Measurements from ENCODE around the gene CTU2. TPM values are rescaled to one million over a fixed set of nuclear protein-coding genes. Genes with fewer than 3 reads are reported as not detected.

CTU2 gene
- total and polyA plus RNA-seq, 9 of the 15 experiments (the other 6 are each of a cell fraction or from before 2014, with no cell fraction given), result 1.3 to 105 (median 23.2) TPM

GRCh38 chr16:88706229-88706964 is at the start of gene CTU2, which contains the start of gene RNF166 (continued):
- TF ChIP-seq NFXL1 (CRISPR knock-in tag; IDR thresholded peaks at IDR 0.05) (no peak), PTBP1 (IDR thresholded peaks at IDR 0.05; ENCODE audit: low read depth, low read length) (no peak), SMAD1 (IDR thresholded peaks at IDR 0.05; ENCODE audit: low read depth, low read length, partially characterized antibody) (peak; percentile 30), NR0B1 (IDR thresholded peaks at IDR 0.05; ENCODE audit: partially characterized antibody) (no peak), USF2 (CRISPR knock-in tag; IDR thresholded peaks at IDR 0.05) (no peak), HDAC1 (IDR thresholded peaks at IDR 0.05) (peak; percentile 92 to 99), ZBTB34 (CRISPR knock-in tag; IDR thresholded peaks at IDR 0.05) (no peak), ZFP30 (CRISPR knock-in tag; IDR thresholded peaks at IDR 0.05; ENCODE audit: borderline replicate concordance) (no peak), TAL1 (IDR thresholded peaks at IDR 0.05) (no peak), CHD1 (IDR thresholded peaks at IDR 0.05; ENCODE audit: low read length) (no peak), MAX (CRISPR knock-in tag; IDR thresholded peaks at IDR 0.05) (peak; percentile 97), ZC3H11A (IDR thresholded peaks at IDR 0.05; ENCODE audit: low read depth, low read length) (0 out of 2 replicates have a peak, but pooled peaks have one; percentile 64), ZEB2 (IDR thresholded peaks at IDR 0.05) (no peak), PHF8 (IDR thresholded peaks at IDR 0.05; ENCODE audit: borderline replicate concordance, low read length) (peak; percentile 88; the same call in 1 of the 2 replicates), CREB3L1 (IDR thresholded peaks at IDR 0.05; ENCODE audit: borderline replicate concordance, low read depth) (peak; percentile 90), MCM2 (IDR thresholded peaks at IDR 0.05; ENCODE audit: low read depth) (no peak), GABPB2 (CRISPR knock-in tag; conservative IDR thresholded peaks at IDR 0.05) (peak; percentile 12; the same call in 1 of the 2 replicates), RFX1 (IDR thresholded peaks at IDR 0.05) (no peak), NFE2 (IDR thresholded peaks at IDR 0.05; ENCODE audit: low read depth) (no peak; the same call in 1 of the 2 replicates), IRF1 (CRISPR knock-in tag; IDR thresholded peaks at IDR 0.05; ENCODE audit: borderline replicate concordance) (no peak), ADNP (tag; IDR thresholded peaks at IDR 0.05) (no peak), CREBBP (IDR thresholded peaks at IDR 0.05; ENCODE audit: low read depth, low read length) (no peak), TBP (optimal IDR thresholded peaks at IDR 0.05; ENCODE audit: low read depth, low read length) (peak; percentile 59), ELF4 (CRISPR knock-in tag; IDR thresholded peaks at IDR 0.05) (no peak)
